WTC11 (cell line): ENCODE data around the gene AK8. TPM values are rescaled to one million over a fixed set of nuclear protein-coding genes. Genes with fewer than 3 reads are reported as not detected.

Source experiments
- ATAC-seq: fragments of 200-7000 bp; cut with Tn5 transposase; 2 replicates; pipeline ENCODE4 v1.10.0; 2021; ENCODE audit warnings: mild to moderate bottlenecking, moderate library complexity
- CTCF ChIA-PET: fragments of 300-600 bp; sonication (Branson Sonifier 250); formaldehyde crosslinking; loops from one replicate; lab custom pipeline; 2021; ENCODE audit warnings: antibody characterized with exemption; lab: Charles Lee
- POLR2A ChIA-PET: fragments of 350-600 bp; sonication (Branson Sonifier 250); formaldehyde crosslinking; loops from one replicate; lab custom pipeline; 2021; ENCODE audit warnings: antibody characterized with exemption; lab: Charles Lee
- DNase-seq: peaks from one replicate; pipeline ENCODE4 v3.0.0; 2021; ENCODE audit warnings: low spot score
- H3K27ac Mint-ChIP-seq: 2 replicates; pipeline ENCODE4 v1.8.0; 2021; ENCODE audit warnings: mixed read lengths
- H3K27me3 Mint-ChIP-seq: 2 replicates; pipeline ENCODE4 v1.8.0; 2021; ENCODE audit warnings: low read depth, mild to moderate bottlenecking, moderate library complexity, mixed read lengths
- H3K36me3 Mint-ChIP-seq: 2 replicates; pipeline ENCODE4 v1.8.0; 2021; ENCODE audit warnings: mixed read lengths
- H3K4me1 Mint-ChIP-seq: 2 replicates; pipeline ENCODE4 v1.8.0; 2022; ENCODE audit warnings: mixed read lengths
- H3K4me3 Mint-ChIP-seq: 2 replicates; pipeline ENCODE4 v1.8.0; 2021; ENCODE audit warnings: mild to moderate bottlenecking, moderate library complexity, mixed read lengths
- H3K9me3 Mint-ChIP-seq: 2 replicates; pipeline ENCODE4 v1.8.0; 2021; ENCODE audit warnings: mixed read lengths
- AR ChIP-seq: fragments of 250-450 bp; sonication (Bioruptor Pico); IDR thresholded peaks from 2 replicates; pipeline ENCODE4 v1.9.0; 2021; ENCODE audit warnings: mild to moderate bottlenecking
- ATF2 ChIP-seq: sonication (generic); formaldehyde crosslinking; IDR thresholded peaks from 2 replicates; pipeline ENCODE4 v1.8.1; 2022; ENCODE audit warnings: low read depth, missing genetic modification reagents, borderline replicate concordance
- ESRRA ChIP-seq: sonication (generic); formaldehyde crosslinking; IDR thresholded peaks from 2 replicates; pipeline ENCODE4 v1.8.1; 2022; ENCODE audit warnings: mild to moderate bottlenecking, missing genetic modification reagents, borderline replicate concordance
- FOXP4 ChIP-seq: sonication (generic); formaldehyde crosslinking; IDR thresholded peaks from 2 replicates; pipeline ENCODE4 v1.8.0; 2022; ENCODE audit warnings: mild to moderate bottlenecking, missing genetic modification reagents
- HMGA2 ChIP-seq: fragments of 250-450 bp; sonication (Bioruptor Pico); IDR thresholded peaks from 2 replicates; pipeline ENCODE4 v1.4.0; 2021; ENCODE audit warnings: mild to moderate bottlenecking, moderate library complexity
- MLX ChIP-seq: sonication (generic); formaldehyde crosslinking; IDR thresholded peaks from 2 replicates; pipeline ENCODE4 v1.8.1; 2023; ENCODE audit warnings: mild to moderate bottlenecking, missing genetic modification reagents, moderate library complexity
- MXD4 ChIP-seq: fragments of 250-450 bp; sonication (Bioruptor Pico); IDR thresholded peaks from 2 replicates; pipeline ENCODE4 v1.8.0; 2021; ENCODE audit warnings: mild to moderate bottlenecking, moderate library complexity, borderline replicate concordance
- MYBL2 ChIP-seq: sonication (generic); formaldehyde crosslinking; IDR thresholded peaks from 2 replicates; pipeline ENCODE4 v1.8.1; 2023; ENCODE audit warnings: mild to moderate bottlenecking, moderate library complexity, missing genetic modification reagents
- OVOL2 ChIP-seq: fragments of 250-450 bp; sonication (Bioruptor Pico); IDR thresholded peaks from 2 replicates; pipeline ENCODE4 v1.9.0; 2021; ENCODE audit warnings: mild to moderate bottlenecking, borderline replicate concordance
- TCF7 ChIP-seq: sonication (generic); formaldehyde crosslinking; IDR thresholded peaks from 2 replicates; pipeline ENCODE4 v1.8.0; 2022; ENCODE audit warnings: mild to moderate bottlenecking, low read depth, missing genetic modification reagents, moderate library complexity
- ZNF121 ChIP-seq: sonication (generic); formaldehyde crosslinking; IDR thresholded peaks from 2 replicates; pipeline ENCODE4 v1.8.0; 2023; ENCODE audit warnings: missing genetic modification reagents
- ZNF281 ChIP-seq: sonication (generic); formaldehyde crosslinking; IDR thresholded peaks from 2 replicates; pipeline ENCODE4 v1.8.0; 2023; ENCODE audit warnings: mild to moderate bottlenecking, missing genetic modification reagents
- ZNF396 ChIP-seq: fragments of 250-450 bp; sonication (Bioruptor Pico); IDR thresholded peaks from 2 replicates; pipeline ENCODE4 v1.8.0; 2021; ENCODE audit warnings: mild to moderate bottlenecking, moderate library complexity, borderline replicate concordance
- ZNF671 ChIP-seq: fragments of 250-450 bp; sonication (Bioruptor Pico); IDR thresholded peaks from 2 replicates; pipeline ENCODE4 v1.8.0; 2021; ENCODE audit warnings: mild to moderate bottlenecking
- total RNA-seq: library from RNA; stranded (reverse); gene quantifications from 3 replicates; pipeline ENCODE4 v1.2.3, GENCODE V29; 2021

Gene AK8
- total RNA-seq, 1 experiment from 2014 or later = 0.48 TPM

GRCh38 chr9:132792547-132792946, 85.5 kb downstream of the AK8 start (continued):
- TF ChIP-seq AR (CRISPR knock-in tag) = no peak
- no peak for TF ChIP-seq TCF7 (CRISPR knock-in tag)
- no peak for TF ChIP-seq MLX (CRISPR knock-in tag)
- TF ChIP-seq, all 79 proteins: peak for 0

- H3K27me3 Mint-ChIP-seq = peaks cover 84% of the 10 kb centered on the region
- ATAC-seq (no peak), DNase-seq (no peak)
- no peak overlapping the region for H3K27ac Mint-ChIP-seq
- no peak overlapping the region for H3K4me3 Mint-ChIP-seq
- TF ChIP-seq OVOL2 (no peak), MXD4 (CRISPR knock-in tag) (no peak), ESRRA (CRISPR knock-in tag) (no peak), ZNF121 (CRISPR knock-in tag) (no peak), ATF2 (CRISPR knock-in tag) (no peak), MYBL2 (no peak), ZNF396 (no peak), HMGA2 (CRISPR knock-in tag) (no peak)
- H3K9me3 Mint-ChIP-seq = peaks cover 26% of the 10 kb centered on the region
- no peaks in the 10 kb centered on the region for H3K4me1 Mint-ChIP-seq
- POLR2A ChIA-PET = no interaction called here
- CTCF ChIA-PET = interaction anchor here (0.7 kb wide), 1 partner anchor 20 kb away, joined by 3 read pairs; no protein-coding TSS in a partner anchor
- H3K36me3 Mint-ChIP-seq = peaks cover 5% of the 10 kb centered on the region; the same call in 1 of the 2 replicates
Measured at GRCh38 chr9:132791699-132792240, 86.3 kb downstream of the AK8 start.

- CTCF ChIA-PET = no interaction called here
- TF ChIP-seq FOXP4 = no peak
- TF ChIP-seq ZNF671 (CRISPR knock-in tag) = no peak
- TF ChIP-seq OVOL2 = no peak
- no peak for TF ChIP-seq MYBL2
- TF ChIP-seq ZNF281 (CRISPR knock-in tag) = no peak
- peaks cover 26% of the 10 kb centered on the region for H3K9me3 Mint-ChIP-seq
- POLR2A ChIA-PET = no interaction called here
- no peaks in the 10 kb centered on the region for H3K4me1 Mint-ChIP-seq
- no peak overlapping the region for H3K27ac Mint-ChIP-seq
- no peak for ATAC-seq
- peaks cover 5% of the 10 kb centered on the region; the same call in 1 of the 2 replicates for H3K36me3 Mint-ChIP-seq
- no peak overlapping the region for H3K4me3 Mint-ChIP-seq
- no peak for DNase-seq
- peaks cover 67% of the 10 kb centered on the region for H3K27me3 Mint-ChIP-seq
Measured at GRCh38 chr9:132789719-132790118, 88.4 kb downstream of the AK8 start.
